Right cardiac atrium (tissue), 5 donors: Measurements from ENCODE around the gene SALL4. TPM values are rescaled to one million over a fixed set of nuclear protein-coding genes. Genes with fewer than 3 reads are reported as not detected.

Source experiments
- ATAC-seq, 2 donors: fragments of 200-7000 bp; cut with Tn5 transposase; one replicate each; pipeline versions ENCODE4 v1.8.0 to v1.9.1; 2020; ENCODE audit warnings: moderate library complexity in 2 of 2, mild to moderate bottlenecking in 1 of 2
- DNase-seq, 3 donors: peaks; one replicate each; pipeline ENCODE4 v3.0.0-alpha.2; 2020
- H3K27ac ChIP-seq: one replicate; pipeline ENCODE4 v1.5.1; 2013; ENCODE audit warnings: mild to moderate bottlenecking, low read length, control low read depth, moderate library complexity
- H3K27me3 ChIP-seq: one replicate; pipeline ENCODE4 v1.6.1; 2013; ENCODE audit not compliant: control insufficient read depth, insufficient read depth
- H3K4me1 ChIP-seq: one replicate; pipeline ENCODE4 v1.6.1; 2013; ENCODE audit warnings: low read length; ENCODE audit not compliant: control insufficient read depth, insufficient read depth
- H3K4me3 ChIP-seq: one replicate; pipeline ENCODE4 v1.5.1; 2013; ENCODE audit warnings: low read length, control low read depth
- H3K9me3 ChIP-seq: one replicate; pipeline ENCODE4 v1.6.1; 2013; ENCODE audit warnings: low read length; ENCODE audit not compliant: control insufficient read depth
- WGBS: extraction: QIAGEN DNeasy Blood & Tissue Kit; methylation state at CpG from one replicate; pipeline ENCODE4 v1.1.7; 2013; 5-methylcytosine and 5-hydroxymethylcytosine counted together
- intact Hi-C, 4 donors: fragments of 100-400 bp; cut with DNase I; formaldehyde crosslinking; loops; one replicate each; pipeline versions ENCODE4 v1.11.0 to v1.14.0; 2022 to 2023
- polyA plus RNA-seq: library from polyadenylated mRNA; stranded (reverse); fragments of 200-250 nt; gene quantifications from one replicate; pipeline ENCODE4 v1.2.3, GENCODE V29; 2013
- total RNA-seq, 4 donors: library from RNA; stranded (reverse); fragmentation: NEBNext Ultra II Directional; extraction: Animal tissue kit (Norgen Biotek cat#: 25700); gene quantifications; one replicate each; pipeline ENCODE4 v1.2.1, GENCODE V29; 2021
- donor health status: healthy with polysubstance abuse.
- donor health status: DM: no; HTN: yes; CAD: no.
- donor health status: DM: no; HTN: no; CAD: no.
- donor health status: DM: no; HTN: yes; CAD: no; lungs with severe emphysema.
- donor health status: DM: yes; HTN: yes; CAD: no.

SALL4 gene
- total and polyA plus RNA-seq, 5 donors: 0.09 TPM; not detected in 4

GRCh38 chr20:51734876-51735720 lies 67.2 kb downstream of the SALL4 start:
- DNase-seq: no peak
- H3K27ac ChIP-seq: no peak overlapping the region
- ATAC-seq: peak in 1 of 2 donors; percentile 29
- H3K9me3 ChIP-seq: no peaks in the 10 kb centered on the region
- H3K27me3 ChIP-seq: no peaks in the 10 kb centered on the region
- intact Hi-C loops: no loop called here
- no peak overlapping the region for H3K4me3 ChIP-seq
- peaks cover 3% of the 10 kb centered on the region for H3K4me1 ChIP-seq
- WGBS: 63% methylated on average over 13 of the region's 13 CpGs

GRCh38 chr20:51733070-51733469 lies 69.3 kb downstream of the SALL4 start:
- DNase-seq (no peak), ATAC-seq (no peak)
- H3K4me3 ChIP-seq: no peak overlapping the region
- no peaks in the 10 kb centered on the region for H3K9me3 ChIP-seq
- H3K4me1 ChIP-seq: peaks cover 3% of the 10 kb centered on the region
- H3K27ac ChIP-seq: no peak overlapping the region
- H3K27me3 ChIP-seq: no peaks in the 10 kb centered on the region
- intact Hi-C loops: no loop called here
- WGBS: 93% methylated on average over 3 of the region's 3 CpGs

Other genes starting within 250 kb of the SALL4 start
- gene ATP9A, start 34.1 kb downstream of the SALL4 start, total RNA-seq: 10 to 100 TPM; 18.4 to 23.9 (median 19.9) TPM
- 6.2 TPM for gene ATP9A, start 34.1 kb downstream of the SALL4 start, polyA plus RNA-seq